H1 (cell line): ENCODE measurements around the gene EIF4E2. TPM values are rescaled to one million over a fixed set of nuclear protein-coding genes. Genes with fewer than 3 reads are reported as not detected.

Source experiments
- CTCF ChIA-PET: fragments of 300-600 bp; sonication (Branson Sonifier 250); formaldehyde crosslinking; loops from one replicate; lab custom pipeline; 2021; ENCODE audit not compliant: partially characterized antibody; lab: Charles Lee
- POLR2A ChIA-PET: fragments of 300-600 bp; sonication (Branson Sonifier 250); formaldehyde crosslinking; loops from one replicate; lab custom pipeline; 2021; ENCODE audit warnings: inconsistent platforms; ENCODE audit not compliant: partially characterized antibody; lab: Charles Lee
- DNase-seq, 2 experiments: peaks; one replicate each; pipeline versions ENCODE4 v3.0.0 to v3.0.0-alpha.2; 2010 to 2022; ENCODE audit warnings: low spot score in 2 of 2, low read depth in 1 of 2, mixed read lengths in 1 of 2
- FAIRE-seq: peaks from 2 replicates; lab custom pipeline; 2011; peaks lifted over from hg19 to GRCh38; lab: Jason Lieb, UNC
- H2AFZ ChIP-seq: 2 replicates; pipeline ENCODE4 v1.8.1; 2012; ENCODE audit warnings: low read length, inconsistent platforms
- H2AK5ac ChIP-seq: 2 replicates; pipeline ENCODE4 v1.6.1; 2013; ENCODE audit warnings: low read depth, low read length
- H2BK120ac ChIP-seq: replicated peaks from 2 replicates; pipeline ENCODE3; 2013; ENCODE audit warnings: low read depth, low read length, inconsistent platforms
- H2BK12ac ChIP-seq: 2 replicates; pipeline ENCODE4 v1.6.1; 2013; ENCODE audit warnings: low read depth, low read length
- H2BK15ac ChIP-seq: 2 replicates; pipeline ENCODE4 v1.6.1; 2013; ENCODE audit warnings: low read length
- H2BK20ac ChIP-seq: 2 replicates; pipeline ENCODE4 v1.6.1; 2013; ENCODE audit warnings: low read length
- H2BK5ac ChIP-seq: 2 replicates; pipeline ENCODE4 v1.6.1; 2013; ENCODE audit warnings: low read depth, low read length
- H3K14ac ChIP-seq: 2 replicates; pipeline ENCODE4 v1.6.1; 2013; ENCODE audit warnings: inconsistent platforms; ENCODE audit not compliant: insufficient read length
- H3K18ac ChIP-seq: 2 replicates; pipeline ENCODE4 v1.6.1; 2013; ENCODE audit warnings: low read length; ENCODE audit errors: extremely low read depth
- H3K23ac ChIP-seq: 2 replicates; pipeline ENCODE4 v1.6.1; 2013; ENCODE audit warnings: inconsistent platforms; ENCODE audit not compliant: insufficient read length
- H3K23me2 ChIP-seq: 2 replicates; pipeline ENCODE4 v1.6.1; 2013; ENCODE audit warnings: low read depth, low read length
- H3K27ac ChIP-seq: 2 replicates; pipeline ENCODE4 v1.6.1; 2011; ENCODE audit warnings: low read depth, low read length, inconsistent platforms
- H3K27me3 ChIP-seq, 4 experiments: replicated peaks in 1 of 4; 1 replicate in 1 of 4; 2 replicates in 3 of 4; pipeline versions ENCODE4 v1.6.1 to v1.8.1; 2011 to 2013; ENCODE audit warnings: low read length in 3 of 4, mild to moderate bottlenecking in 3 of 4, inconsistent platforms in 2 of 4, mixed read lengths in 2 of 4, moderate library complexity in 1 of 4; ENCODE audit not compliant: control insufficient read depth in 3 of 4, insufficient read depth in 3 of 4; ENCODE audit errors: extremely low read depth in 1 of 4
- H3K36me3 ChIP-seq, 4 experiments: 2 replicates each; pipeline versions ENCODE4 v1.6.1 to v1.8.1; 2011 to 2013; ENCODE audit warnings: mild to moderate bottlenecking in 4 of 4, low read length in 3 of 4, moderate library complexity in 2 of 4, control low read depth in 1 of 4, inconsistent platforms in 1 of 4; ENCODE audit not compliant: insufficient read depth in 4 of 4, control insufficient read depth in 2 of 4
- H3K4ac ChIP-seq: replicated peaks from 2 replicates; pipeline ENCODE3; 2013; ENCODE audit warnings: low read length, low read depth, mixed read lengths, inconsistent platforms; ENCODE audit not compliant: insufficient read length
- H3K4me1 ChIP-seq, 4 experiments: replicated peaks in 1 of 4; 1 replicate in 1 of 4; 2 replicates in 3 of 4; pipeline versions ENCODE4 v1.6.1 to v1.8.1; 2011 to 2013; ENCODE audit warnings: low read length in 3 of 4, inconsistent platforms in 2 of 4, mixed read lengths in 1 of 4; ENCODE audit not compliant: insufficient read depth in 4 of 4, control insufficient read depth in 3 of 4
- H3K4me2 ChIP-seq, 2 experiments: 2 replicates each; pipeline versions ENCODE4 v1.6.1 to v1.8.1; 2011 to 2013; ENCODE audit warnings: low read depth in 2 of 2, low read length in 2 of 2, control low read depth in 1 of 2, inconsistent platforms in 1 of 2, mild to moderate bottlenecking in 1 of 2; ENCODE audit not compliant: insufficient read depth in 1 of 2
- H3K4me3 ChIP-seq, 4 experiments: fragments of 200-600, 300-600 bp in 1 of 4; sonication (generic), shearing (Covaris generic), sonication (Bioruptor Twin) in 1 of 4; 2 replicates each; pipeline versions ENCODE4 v1.5.1 to v1.8.1; 2011 to 2016; ENCODE audit warnings: low read length in 4 of 4, low read depth in 3 of 4, control low read depth in 2 of 4, inconsistent platforms in 2 of 4, mild to moderate bottlenecking in 2 of 4, mixed read lengths in 1 of 4, moderate library complexity in 1 of 4; ENCODE audit not compliant: insufficient read depth in 2 of 4; ENCODE audit errors: extremely low read depth in 1 of 4
- H3K56ac ChIP-seq: replicated peaks from 2 replicates; pipeline ENCODE3; 2013; ENCODE audit warnings: low read depth, mild to moderate bottlenecking, mixed read lengths, low read length, inconsistent platforms; ENCODE audit not compliant: insufficient read length
- H3K79me1 ChIP-seq: 2 replicates; pipeline ENCODE4 v1.6.1; 2013; ENCODE audit warnings: low read depth, low read length, control low read depth
- H3K79me2 ChIP-seq, 2 experiments: 2 replicates each; pipeline versions ENCODE4 v1.6.1 to v1.8.1; 2012 to 2013; ENCODE audit warnings: low read length in 2 of 2, mild to moderate bottlenecking in 2 of 2, inconsistent platforms in 1 of 2; ENCODE audit not compliant: insufficient read depth in 2 of 2, control insufficient read depth in 1 of 2
- H3K9ac ChIP-seq, 4 experiments: replicated peaks in 1 of 4; 1 replicate in 1 of 4; 2 replicates in 3 of 4; pipeline versions ENCODE4 v1.6.1 to v1.8.1; 2011 to 2013; ENCODE audit warnings: low read depth in 3 of 4, low read length in 3 of 4, control low read depth in 2 of 4, mild to moderate bottlenecking in 2 of 4, moderate library complexity in 2 of 4, inconsistent platforms in 1 of 4; ENCODE audit errors: extremely low read depth in 1 of 4
- H3K9me3 ChIP-seq, 2 experiments: 2 replicates each; pipeline versions ENCODE4 v1.6.1 to v1.8.1; 2012 to 2013; ENCODE audit warnings: mild to moderate bottlenecking in 2 of 2, moderate library complexity in 2 of 2, control low read depth in 1 of 2, inconsistent platforms in 1 of 2, low read depth in 1 of 2, low read length in 1 of 2, mixed read lengths in 1 of 2; ENCODE audit not compliant: insufficient read depth in 2 of 2
- H4K20me1 ChIP-seq, 2 experiments: replicated peaks in 1 of 2; 2 replicates each; pipeline versions ENCODE3 to v1.8.1; 2011 to 2013; ENCODE audit warnings: inconsistent platforms in 2 of 2, low read length in 2 of 2, mild to moderate bottlenecking in 1 of 2; ENCODE audit not compliant: insufficient read depth in 2 of 2, control insufficient read depth in 1 of 2
- H4K5ac ChIP-seq: 2 replicates; pipeline ENCODE4 v1.6.1; 2013; ENCODE audit warnings: low read length, low read depth, mixed read lengths, inconsistent platforms; ENCODE audit not compliant: insufficient read length
- H4K8ac ChIP-seq: 2 replicates; pipeline ENCODE4 v1.8.0; 2013; ENCODE audit warnings: mild to moderate bottlenecking, moderate library complexity, low read length, inconsistent platforms; ENCODE audit not compliant: insufficient read depth; ENCODE audit errors: extremely low read depth
- H4K91ac ChIP-seq: replicated peaks from 2 replicates; pipeline ENCODE3; 2013; ENCODE audit warnings: low read length, mixed read lengths, inconsistent platforms; ENCODE audit not compliant: insufficient read length
- CBX8 ChIP-seq: fragments of 300-800, 300-1000 bp; sonication (generic); IDR thresholded peaks from 2 replicates; pipeline ENCODE4 v1.7.1; 2016; ENCODE audit warnings: low read depth, low read length, borderline replicate concordance
- KDM1A ChIP-seq: fragments of 200-600, 300-600 bp; sonication (generic); IDR thresholded peaks from 2 replicates; pipeline ENCODE4 v1.7.1; 2016; ENCODE audit warnings: mild to moderate bottlenecking, low read length, borderline replicate concordance
- WGBS, 2 experiments: shearing (Covaris generic) in 1 of 2; methylation state at CpG; one replicate each; pipeline versions ENCODE4 v1.1.6 to v1.1.7; 2013 to 2015; ENCODE audit warnings: low lambda C conversion rate in 2 of 2, mixed read lengths in 2 of 2, inconsistent platforms in 1 of 2, low coverage in 1 of 2, missing lambda C conversion rate in 1 of 2; ENCODE audit not compliant: insufficient replicate concordance in 2 of 2, insufficient coverage in 1 of 2, insufficient read length in 1 of 2; ENCODE audit errors: extremely low coverage in 1 of 2, missing lambda C conversion rate in 1 of 2; 5-methylcytosine and 5-hydroxymethylcytosine counted together
- polyA plus RNA-seq, 7 experiments: library from polyadenylated mRNA; depleted of rRNA in 3 of 7; stranded (reverse) in 5 of 7; unstranded in 2 of 7; fragments of >200 nt in 5 of 7; fragments of 200-250 nt in 2 of 7; gene quantifications; 1 replicate in 5 of 7; 2 replicates in 1 of 7; 4 replicates in 1 of 7; pipeline versions ENCODE4 v1.2.1 to v1.2.3, GENCODE V29; 2011 to 2013; ENCODE audit warnings: missing spikeins in 2 of 7, mixed read lengths in 2 of 7
- total RNA-seq: library from RNA; stranded (reverse); fragmentation: NEBNext Ultra II Directional; extraction: Animal tissue kit (Norgen Biotek cat#: 25700); gene quantifications from 2 replicates; pipeline ENCODE4 v1.2.1, GENCODE V29; 2021
- TF ChIP-seq, protein P1 (sequence below): IDR thresholded peaks from 2 replicates; pipeline ENCODE4 v1.6.1; 2012; ENCODE audit warnings: inconsistent platforms

The EIF4E2 gene
- total and polyA plus RNA-seq, 2 of the 8 experiments (the other 6 are each of a cell fraction or from before 2014, with no cell fraction given), result 39.4 to 114 TPM

DNA sequence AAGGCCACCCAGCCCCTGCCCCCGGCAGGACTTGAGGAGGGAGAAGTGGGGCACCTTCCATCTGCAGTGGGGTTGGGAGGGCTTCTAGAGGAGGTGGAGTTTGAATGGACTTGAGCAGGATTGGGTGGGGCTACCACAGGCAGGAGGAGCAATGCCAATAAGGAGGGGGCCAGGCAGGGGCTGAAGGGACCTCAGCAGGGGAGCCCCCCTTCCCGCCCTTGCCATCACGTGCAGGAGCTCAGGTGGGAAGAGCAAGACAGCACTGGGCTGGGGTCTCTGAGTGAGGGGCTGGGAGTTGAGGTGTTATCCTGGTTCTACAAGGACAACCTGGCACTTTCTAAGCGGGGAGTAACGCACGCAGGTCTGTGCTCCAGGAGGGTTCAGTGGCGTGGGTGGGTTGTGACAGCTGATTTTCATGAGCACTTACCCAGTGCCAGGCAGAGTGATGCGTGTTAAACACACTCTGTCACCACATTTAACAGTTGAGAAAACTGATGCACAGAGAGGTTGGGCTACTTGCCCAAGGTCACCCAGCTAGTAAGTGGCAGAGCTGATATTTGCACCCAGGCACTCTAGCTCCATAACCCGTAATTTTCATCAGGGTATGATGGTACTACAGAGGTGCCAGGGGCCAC is 19.7 kb upstream of the EIF4E2 start:
- H4K91ac ChIP-seq, result no peak overlapping the region
- H3K14ac ChIP-seq, result no peak overlapping the region
- no peak overlapping the region for H4K5ac ChIP-seq
- CTCF ChIA-PET, result interaction anchor here (0.8 to 1.6 kb wide), 6 partner anchors 10 to 167 kb away, joined by 3 to 4 read pairs (median 3); partner anchors contain the start of gene PRSS56
- POLR2A ChIA-PET, result interaction anchor here (0.6 to 1.7 kb wide), 4 partner anchors 14 to 37 kb away, joined by 3 to 5 read pairs (median 4); no protein-coding TSS in a partner anchor
- H3K23me2 ChIP-seq, result no peaks in the 10 kb centered on the region
- H3K56ac ChIP-seq, result no peak overlapping the region
- no peak overlapping the region for H3K9ac ChIP-seq
- no peak overlapping the region for H3K4ac ChIP-seq
- no peaks in the 10 kb centered on the region for H3K36me3 ChIP-seq
- H3K79me1 ChIP-seq, result no peaks in the 10 kb centered on the region
- DNase-seq, result no peak
- no peak overlapping the region for H3K4me3 ChIP-seq
- no peak for FAIRE-seq
- no peak overlapping the region for H2BK5ac ChIP-seq
- H4K8ac ChIP-seq, result no peak overlapping the region
- H2BK20ac ChIP-seq, result no peak overlapping the region
- no peak overlapping the region for H2AK5ac ChIP-seq
- no peak overlapping the region for H3K27ac ChIP-seq
- peaks cover 0 to 5% (median 0%) of the 10 kb centered on the region in 4 experiments; a peak in 2 of 7 replicates for H3K27me3 ChIP-seq
- H4K20me1 ChIP-seq, result no peaks in the 10 kb centered on the region
- no peaks in the 10 kb centered on the region for H3K79me2 ChIP-seq
- H2BK15ac ChIP-seq, result no peak overlapping the region
- no peaks in the 10 kb centered on the region for H3K9me3 ChIP-seq
- H2BK120ac ChIP-seq, result no peak overlapping the region
- H3K4me2 ChIP-seq, result no peak overlapping the region
- no peak overlapping the region for H3K18ac ChIP-seq
- WGBS, 2 experiments, result 87% methylated on average over 9 of the region's 9 CpGs; no CpG with 5 or more reads in 1 of the 2 experiments
- H2AFZ ChIP-seq, result no peak overlapping the region
- no peak overlapping the region for H3K23ac ChIP-seq
- TF ChIP-seq, protein P1, sequence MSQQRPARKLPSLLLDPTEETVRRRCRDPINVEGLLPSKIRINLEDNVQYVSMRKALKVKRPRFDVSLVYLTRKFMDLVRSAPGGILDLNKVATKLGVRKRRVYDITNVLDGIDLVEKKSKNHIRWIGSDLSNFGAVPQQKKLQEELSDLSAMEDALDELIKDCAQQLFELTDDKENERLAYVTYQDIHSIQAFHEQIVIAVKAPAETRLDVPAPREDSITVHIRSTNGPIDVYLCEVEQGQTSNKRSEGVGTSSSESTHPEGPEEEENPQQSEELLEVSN, result peak; percentile 82
- peak; percentile 49; the same call in 1 of the 2 replicates for TF ChIP-seq KDM1A
- TF ChIP-seq CBX8, result no peak
- peaks cover 0 to 11% (median 2%) of the 10 kb centered on the region in 4 experiments; a peak in 5 of 7 replicates for H3K4me1 ChIP-seq
- H2BK12ac ChIP-seq, result no peak overlapping the region
